GM21526 (cell line): ENCODE results near the gene MEOX2.

Source experiments
- ATAC-seq: cut with Tn5 transposase; IDR thresholded peaks from one replicate; pipeline ENCODE4 v1.9.1; 2021; ENCODE audit warnings: moderate library complexity; ENCODE audit not compliant: unreplicated experiment, low FRiP score

MEOX2 gene

DNA sequence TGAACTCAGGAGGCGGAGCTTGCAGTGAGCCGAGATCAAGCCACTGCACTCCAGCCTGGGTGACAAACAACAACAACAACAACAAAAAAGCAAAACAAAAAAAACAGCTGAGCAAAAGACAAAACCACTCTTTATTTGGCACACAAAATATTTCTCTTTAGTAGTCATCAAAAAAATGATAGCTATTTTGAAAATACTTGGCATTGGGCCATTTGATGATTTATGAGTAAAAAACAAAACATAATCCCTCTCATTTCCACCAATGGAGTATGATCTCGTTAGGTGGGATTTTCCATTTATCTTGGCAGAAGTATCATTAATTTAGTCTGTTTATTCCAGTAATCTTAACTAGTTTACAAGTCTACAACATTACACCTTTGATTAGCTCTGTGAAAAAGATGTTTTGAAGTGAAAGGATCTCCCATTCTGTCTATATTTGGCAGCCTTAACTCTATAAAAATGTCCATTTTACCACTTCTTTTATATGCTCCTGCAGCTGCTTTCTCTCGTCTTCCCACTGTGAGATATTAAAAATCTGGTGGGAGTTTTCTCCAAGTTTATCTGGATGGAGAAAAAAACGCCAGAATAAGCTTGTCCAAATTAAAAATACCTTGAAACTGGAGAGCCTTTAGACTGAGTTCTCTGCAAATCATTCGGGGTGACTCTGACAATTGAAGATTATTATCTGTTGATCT, 65.8 kb downstream of the MEOX2 start:
- ATAC-seq, result no peak

DNA sequence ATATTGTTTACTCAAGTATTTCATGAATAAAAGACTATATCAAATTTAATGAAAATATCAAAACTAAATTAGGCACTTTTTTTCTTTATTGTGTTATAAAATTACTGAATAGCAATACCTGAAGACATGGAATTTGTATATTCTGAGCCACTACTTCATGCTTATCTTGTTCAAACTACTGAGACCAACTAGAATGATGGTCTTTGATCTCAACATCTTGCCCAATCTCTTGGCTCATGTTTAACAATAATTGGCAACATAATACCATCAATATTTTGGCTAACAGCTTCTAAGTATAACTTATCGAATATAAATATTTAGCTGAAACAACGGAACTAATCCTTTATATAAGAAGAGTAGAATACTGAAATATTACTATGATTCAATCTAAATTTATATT, 68.2 kb downstream of the MEOX2 start:
- no peak for ATAC-seq

DNA sequence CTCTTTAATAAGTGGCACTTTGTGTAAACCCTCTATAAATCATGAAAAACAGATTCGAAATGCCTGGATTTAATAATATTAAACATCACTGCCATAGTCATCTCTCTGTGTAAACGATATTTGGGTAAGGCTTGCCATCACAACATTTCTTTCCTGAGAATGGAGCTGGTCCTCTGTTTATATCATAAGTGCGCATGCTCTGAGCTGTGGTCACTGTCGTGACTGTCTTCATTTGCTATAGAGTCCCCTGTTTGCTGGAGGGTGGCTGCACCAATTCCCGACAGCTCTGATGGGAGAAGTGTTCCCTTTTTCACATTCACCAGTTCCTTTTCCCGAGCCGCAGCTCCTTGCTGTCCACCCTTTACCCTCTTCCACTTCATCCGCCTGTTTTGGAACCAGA, 74.3 kb downstream of the MEOX2 start:
- no peak for ATAC-seq

DNA sequence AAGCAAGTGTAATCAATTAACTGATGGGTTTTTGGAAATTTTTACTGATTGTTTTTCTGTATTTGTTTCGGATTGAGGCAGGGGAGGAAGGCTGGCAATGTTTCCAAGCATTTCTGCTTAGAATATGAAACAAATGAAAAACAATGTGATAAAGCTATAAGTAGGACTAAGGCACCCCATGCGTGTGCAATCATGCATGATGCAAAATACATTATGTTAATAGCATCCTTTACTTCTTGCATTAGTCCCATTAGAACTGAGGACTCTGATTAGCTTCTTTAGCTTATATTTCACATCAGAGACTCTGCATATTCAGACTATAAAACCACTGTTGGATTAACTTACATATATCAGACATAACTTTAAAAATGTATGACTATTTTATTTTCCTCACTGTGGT, 76.0 kb downstream of the MEOX2 start:
- ATAC-seq, result no peak

DNA sequence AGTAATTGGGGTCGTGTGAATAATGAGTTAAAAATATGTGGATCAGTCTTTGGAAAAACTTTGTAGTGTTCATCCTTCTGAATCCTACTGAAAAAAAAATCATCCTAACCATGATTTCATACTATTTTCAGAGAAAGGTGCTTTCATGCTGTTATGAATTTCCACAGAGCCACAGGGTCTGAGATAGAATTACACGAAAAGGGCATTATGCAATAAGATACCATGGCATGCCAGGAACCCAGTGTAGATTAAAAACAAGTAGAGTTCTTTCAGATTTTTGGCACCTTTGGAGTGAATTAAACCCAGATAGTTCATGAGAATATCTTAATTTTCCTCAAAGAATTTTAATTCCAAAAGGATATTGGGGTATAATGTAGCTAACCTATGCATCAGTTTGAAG, 77.2 kb downstream of the MEOX2 start:
- no peak for ATAC-seq

DNA sequence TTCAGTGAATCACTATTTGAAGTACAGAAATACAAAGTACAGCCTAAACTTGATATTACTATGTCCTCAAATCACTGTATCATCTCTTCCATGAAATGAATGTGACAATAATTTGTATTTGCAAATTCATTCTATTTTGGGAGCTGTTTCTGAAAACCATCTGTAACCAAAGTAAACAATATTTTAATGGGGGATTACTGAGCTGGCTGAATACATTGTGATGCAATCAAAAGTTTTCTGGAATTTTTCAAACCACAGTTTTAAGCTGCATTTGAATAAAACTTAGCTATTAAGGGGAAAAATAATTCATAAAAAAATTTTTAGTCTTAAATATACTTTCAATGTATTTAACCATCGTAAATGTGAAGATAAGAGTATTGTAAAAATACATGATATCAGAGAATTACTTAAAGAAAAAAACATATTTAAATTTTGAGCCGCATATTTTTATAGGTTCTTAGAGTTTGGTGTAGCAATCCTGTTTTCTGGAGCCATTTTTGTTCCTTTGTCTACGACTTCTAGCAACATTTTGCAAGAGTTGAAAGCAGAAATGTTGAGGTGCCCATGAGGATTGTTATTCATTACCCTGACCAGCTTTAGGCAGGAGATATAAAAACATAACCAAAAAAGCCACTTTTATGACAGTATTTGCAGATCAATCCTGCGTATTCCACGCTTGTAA, 78.8 kb downstream of the MEOX2 start:
- ATAC-seq, result no peak

DNA sequence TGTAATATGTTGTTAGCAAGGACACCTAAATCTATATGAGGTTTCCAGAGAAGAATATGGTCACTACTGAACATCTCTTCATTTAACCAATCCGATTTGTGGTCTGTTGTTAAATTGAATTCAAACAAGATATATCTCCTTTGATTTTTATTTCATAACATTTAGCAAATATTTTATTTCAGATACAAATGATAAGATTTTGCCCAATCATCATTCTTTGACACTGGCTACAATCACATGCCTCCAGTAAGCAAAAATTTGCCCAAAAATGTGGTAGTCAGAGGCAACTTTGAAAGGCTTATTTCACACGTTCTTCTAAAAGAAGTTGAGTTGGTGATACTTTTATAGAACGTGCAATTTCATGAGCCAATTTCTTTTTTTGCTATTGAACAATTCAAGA, 79.9 kb downstream of the MEOX2 start:
- no peak for ATAC-seq

DNA sequence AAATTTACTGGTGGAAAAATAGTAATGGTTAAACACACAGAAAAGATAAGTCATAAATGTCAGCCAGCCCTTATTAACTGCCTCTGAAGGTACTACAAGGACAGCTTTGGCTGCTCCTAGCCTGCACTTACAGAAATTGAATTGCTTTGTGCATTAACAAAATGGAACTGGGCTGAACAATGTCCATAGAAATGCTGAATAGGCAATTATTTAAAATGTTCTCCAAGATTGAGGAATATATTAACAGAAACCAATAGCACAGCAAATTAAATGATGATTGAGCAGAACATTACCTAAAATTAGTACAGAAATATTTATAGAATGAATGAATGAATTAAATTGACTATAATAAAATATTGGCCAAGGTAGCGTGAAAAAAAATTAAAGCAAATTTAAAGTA, 82.3 kb downstream of the MEOX2 start:
- ATAC-seq, result no peak

DNA sequence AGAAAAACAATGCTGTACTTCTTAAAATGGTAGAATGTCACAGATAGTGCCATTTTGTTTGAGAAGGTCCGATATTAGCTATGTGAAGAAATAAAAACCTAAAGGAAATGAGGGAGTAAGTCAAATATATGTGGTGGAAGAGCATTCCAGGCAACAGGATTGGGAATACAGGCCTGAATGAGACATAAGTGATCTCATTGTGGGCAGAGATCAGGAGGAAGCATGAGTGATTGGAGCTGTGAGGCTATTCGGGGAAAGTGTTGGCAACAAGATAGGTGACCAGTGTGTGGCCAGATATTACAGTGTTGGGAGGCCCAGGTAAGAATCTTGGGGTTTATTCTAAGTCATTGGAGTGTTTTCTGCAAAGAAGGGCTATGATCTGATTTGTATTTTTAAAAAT, 83.4 kb downstream of the MEOX2 start:
- ATAC-seq, result no peak

DNA sequence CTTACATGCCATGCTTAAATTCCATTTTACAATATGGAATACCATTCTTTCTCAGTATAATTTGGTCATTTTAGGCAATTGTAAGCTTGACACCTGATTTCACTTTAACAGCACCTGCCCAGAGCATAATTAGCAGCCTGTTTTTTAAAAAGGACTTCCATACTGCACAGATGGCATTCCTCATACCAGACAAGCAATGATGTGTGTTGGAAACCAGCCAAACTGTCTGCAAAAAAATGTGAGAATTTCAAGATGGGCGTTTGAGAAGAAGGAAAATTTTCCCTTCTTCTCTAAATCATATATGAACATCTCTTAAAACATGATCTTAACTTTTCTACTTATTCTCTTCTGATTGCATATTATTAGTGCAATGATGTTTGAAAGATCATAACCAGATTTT, 84.2 kb downstream of the MEOX2 start:
- no peak for ATAC-seq

DNA sequence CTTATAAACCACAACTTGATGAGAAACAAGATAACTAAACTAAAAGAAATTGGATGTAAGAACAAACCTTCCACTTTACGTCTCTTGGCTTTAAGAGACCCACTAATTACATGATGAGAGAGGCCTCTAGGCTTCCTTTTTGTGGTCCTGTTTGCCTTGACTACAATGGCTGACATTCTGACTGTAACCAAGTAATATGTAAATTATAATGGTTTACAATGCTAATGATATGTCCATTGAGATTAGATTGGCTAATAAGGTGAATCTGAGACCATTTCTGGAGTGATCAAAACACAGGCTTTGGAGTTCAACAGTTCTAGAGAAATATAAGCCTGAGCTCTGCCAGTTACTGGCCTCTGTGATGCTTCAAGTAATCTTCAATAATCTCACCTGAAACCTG, 85.3 kb downstream of the MEOX2 start:
- ATAC-seq, result no peak

DNA sequence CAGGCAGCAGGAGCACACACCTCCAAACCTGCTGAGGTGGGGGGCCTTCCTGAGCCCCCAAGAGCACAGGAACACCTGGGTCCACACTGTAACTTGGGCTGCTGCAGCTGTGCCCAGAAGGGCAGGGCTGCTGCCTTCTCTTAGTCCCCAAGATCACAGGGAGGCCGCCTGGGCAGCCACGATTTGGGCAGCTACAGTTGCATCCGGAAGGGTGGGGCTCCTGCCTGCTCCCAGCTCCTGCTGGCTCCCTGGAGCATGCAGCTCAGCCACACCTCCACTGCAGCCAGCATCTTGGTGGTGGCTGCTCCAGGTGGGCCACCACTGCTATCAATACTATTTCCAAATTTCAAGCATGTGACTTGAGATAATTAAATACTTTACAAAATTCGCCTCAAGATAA, 86.2 kb downstream of the MEOX2 start:
- ATAC-seq, result no peak

DNA sequence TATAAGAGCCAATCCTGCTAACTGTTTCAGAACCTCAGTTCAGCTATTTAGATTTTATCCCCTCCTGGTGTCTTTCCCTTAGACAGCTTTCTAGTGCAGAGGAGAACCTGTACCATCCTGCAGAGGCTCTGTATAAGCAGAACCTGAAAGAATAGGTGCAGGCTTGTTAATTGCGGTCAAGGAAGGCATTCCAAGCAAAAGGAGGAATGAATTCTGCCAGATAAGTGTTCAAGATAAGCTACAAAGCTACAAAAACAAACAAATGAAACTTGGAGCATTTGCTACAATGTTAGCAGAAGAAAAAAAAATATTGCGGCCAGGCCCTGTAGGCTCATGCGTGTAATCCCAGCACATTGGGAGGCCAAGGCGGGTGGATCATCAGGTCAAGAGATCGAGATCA, 92.0 kb downstream of the MEOX2 start:
- no peak for ATAC-seq

DNA sequence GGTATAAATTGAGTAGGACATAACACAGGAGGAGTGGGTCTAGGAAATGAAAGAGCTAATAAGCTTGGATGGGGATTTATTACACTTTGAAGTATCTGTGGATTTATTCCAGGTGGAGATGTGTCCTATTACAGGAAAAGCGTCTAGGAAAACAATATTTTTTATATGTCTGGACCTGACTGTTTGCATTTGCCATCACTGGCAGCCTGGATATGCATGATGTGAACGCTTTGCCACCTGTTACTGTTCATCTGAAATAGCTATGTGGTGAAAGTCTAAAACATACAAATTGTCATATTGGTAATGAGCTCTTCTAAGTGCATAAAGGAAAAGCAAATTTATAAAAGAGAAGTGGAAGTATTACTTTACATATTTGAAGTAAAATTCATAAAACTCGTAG, 93.1 kb downstream of the MEOX2 start:
- ATAC-seq, result no peak

DNA sequence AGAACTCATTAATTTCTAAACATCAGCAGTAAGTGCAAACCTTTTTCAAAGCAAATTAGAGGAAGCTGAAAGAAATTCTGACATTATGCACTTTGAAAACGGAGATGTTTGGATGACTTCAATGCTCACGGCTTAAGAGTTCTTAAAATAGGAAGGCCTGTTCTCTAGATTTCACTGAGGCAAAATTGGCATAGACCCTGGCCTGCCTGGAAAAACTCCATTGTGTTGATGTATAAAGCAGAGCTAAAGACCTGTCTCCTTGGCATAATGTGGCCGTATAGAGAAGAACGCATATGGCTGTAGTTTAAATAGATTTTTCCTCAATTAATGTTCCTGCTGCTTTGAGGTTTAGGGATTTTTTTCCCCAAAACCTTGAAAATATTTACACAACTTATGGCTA, 100.2 kb downstream of the MEOX2 start:
- ATAC-seq, result no peak

DNA sequence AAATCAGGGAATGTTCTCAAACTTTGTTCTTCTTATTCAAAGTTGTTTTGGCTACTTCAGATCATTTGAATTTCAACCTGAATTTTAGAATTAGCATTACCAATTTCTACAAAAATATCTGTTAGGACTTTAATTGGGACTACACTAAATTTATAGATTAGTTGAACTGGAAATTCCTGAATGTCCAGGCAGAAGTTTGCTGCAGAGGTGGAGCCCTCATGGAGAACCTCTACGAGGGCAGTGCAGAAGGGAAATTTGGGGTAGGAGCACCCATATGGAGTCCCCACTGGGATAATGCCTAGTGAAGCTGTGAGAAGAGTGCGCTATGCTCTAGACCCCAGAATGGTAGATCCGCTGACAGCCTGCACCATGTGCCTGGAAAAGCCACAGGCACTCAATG, 101.9 kb downstream of the MEOX2 start:
- ATAC-seq, result no peak

DNA sequence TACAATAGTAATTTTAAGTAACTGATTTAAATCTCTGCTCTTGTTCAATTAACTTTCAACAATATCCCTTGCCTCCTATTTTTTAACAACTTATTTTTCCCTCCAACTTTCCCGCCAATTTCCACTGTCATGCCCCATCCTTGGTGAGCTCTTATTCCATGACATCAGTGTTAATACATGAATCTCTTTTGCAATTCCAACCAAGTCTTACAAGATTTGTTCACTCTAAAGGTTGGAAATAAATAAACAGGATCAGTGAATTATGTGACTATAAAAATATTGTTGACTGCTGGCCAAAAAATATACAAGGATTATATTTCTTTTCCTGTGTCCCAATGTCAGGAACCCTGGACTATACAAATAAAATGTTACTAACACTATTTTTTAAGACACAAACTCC, 103.7 kb downstream of the MEOX2 start:
- ATAC-seq, result no peak

DNA sequence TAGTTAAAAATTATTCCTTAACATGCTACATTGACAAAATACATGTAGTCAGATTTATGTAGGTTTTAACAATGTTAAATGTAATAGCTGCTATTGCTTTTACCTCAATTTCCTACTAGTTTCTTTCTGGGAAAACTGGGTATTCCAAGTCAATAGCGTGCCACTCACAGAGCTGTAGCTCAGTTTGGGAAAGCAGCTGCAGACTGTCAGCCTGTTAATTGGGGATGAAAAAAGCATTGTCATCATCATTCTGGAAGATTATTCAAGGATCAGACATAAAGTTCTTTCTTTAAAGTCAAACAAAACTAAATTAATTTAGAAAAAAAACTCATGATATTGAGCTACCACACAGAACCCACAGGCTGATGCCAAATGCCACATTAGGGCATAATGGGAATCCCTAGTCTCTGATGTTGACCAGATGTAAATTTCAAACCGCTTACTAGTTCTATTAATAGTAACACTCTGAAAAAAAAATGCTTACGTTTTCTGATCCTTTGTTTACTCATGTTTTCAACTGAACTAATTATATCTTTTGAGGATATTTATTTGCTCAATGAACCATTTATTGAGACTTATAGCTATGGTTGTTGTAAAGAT, 105.0 kb downstream of the MEOX2 start:
- no peak for ATAC-seq

DNA sequence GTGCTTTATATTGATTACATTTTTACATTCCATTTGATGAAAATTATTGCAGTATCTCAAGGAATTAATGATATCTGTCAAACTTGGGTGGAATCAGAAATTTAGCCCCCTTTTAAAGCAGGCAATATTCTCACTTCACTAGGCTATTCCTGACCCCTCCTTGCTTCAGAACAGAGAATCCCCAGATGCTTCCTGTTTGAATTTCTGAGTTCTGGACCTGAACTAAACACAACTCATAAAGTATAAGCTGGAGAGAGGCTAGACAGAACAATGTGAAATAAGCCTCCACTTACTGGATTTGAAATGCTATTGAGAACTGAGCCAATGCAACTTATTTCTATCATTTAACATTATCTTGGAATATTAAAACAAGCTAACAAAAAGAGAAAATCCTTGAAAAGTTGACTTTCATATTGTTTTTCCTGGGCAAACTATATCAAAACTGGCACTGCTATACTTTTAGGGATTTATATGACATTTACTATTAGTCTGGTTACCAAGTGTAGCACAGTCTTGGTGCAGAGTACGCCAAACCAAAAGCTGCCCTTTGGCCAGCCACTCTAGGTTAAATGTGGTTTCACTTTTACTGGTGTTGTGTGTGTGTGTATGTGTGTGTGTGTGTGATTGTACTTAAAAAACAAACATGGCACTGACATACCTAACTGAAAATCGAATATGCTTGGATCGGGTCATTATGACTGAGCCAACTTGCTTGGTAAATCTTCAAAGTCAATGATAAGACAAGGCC, 105.7 kb downstream of the MEOX2 start:
- no peak for ATAC-seq

DNA sequence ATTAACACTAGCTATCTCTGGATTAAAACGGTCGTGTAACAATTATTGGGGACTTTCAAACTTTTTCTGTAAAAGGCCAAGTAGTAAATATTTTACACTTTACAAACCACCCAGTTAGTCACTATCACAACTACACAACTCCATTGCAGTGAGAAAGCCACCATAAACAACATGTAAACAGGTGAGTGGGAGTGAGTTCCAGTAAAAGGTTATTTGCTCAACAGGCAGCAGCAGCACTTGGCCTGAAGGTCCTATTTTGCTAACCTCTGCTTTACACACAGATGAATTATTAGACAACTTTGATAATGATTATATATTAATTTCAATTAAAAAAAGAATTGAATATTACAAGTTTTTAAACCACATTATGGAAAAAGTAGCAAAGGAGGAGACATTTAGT, 108.9 kb downstream of the MEOX2 start:
- no peak for ATAC-seq

DNA sequence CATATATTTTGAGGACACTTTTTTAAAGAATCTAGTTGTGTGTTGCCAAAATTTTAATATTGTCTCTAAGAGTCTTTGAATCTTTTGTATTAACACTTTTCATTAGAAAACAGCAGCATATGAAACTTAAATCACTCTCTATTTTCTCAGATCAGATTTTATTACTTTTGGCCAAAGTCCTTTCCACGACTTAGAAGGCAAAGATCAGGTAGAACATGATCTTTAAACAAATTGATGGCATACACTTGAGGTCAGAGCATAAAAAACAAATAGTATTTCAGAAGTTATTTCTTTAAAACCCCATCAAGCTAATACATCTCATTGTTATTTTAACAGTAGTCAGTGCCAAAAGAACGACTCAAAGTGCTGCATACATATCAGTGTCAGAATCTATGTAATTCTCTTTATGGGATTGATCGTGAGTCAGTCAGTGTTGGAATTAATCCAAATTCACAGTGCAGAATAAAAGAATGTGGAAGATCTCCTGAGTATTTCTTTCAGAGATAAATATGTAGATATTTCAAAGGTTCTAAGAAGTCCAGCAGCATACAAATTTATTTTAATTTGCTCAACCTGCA, 115.1 kb downstream of the MEOX2 start:
- ATAC-seq, result no peak
